Measurements from ENCODE around the gene DMAC2. TPM values are rescaled to one million over a fixed set of nuclear protein-coding genes. Genes with fewer than 3 reads are reported as not detected.

Gene DMAC2
- total and polyA plus RNA-seq, 3 donors from 2014 or later = 24.6 to 35.8 (median 26.7) TPM

GRCh38 chr19:41442473-41443355 lies 3.0 kb upstream of the DMAC2 start, which contains the start of gene ERICH4:
ERICH4 (plus strand) TSS chr19:41443156; CDS start chr19:41443170, 14 bp downstream.
- H3K27me3 ChIP-seq = no peaks in the 10 kb centered on the region

GRCh38 chr19:41441321-41441945 lies 1.7 kb upstream of the DMAC2 start:
- H3K27ac ChIP-seq = no peak overlapping the region
- no peaks in the 10 kb centered on the region for H3K9me3 ChIP-seq
- intact Hi-C loops (cut with DNase I; ENCODE audit: low total_unique reads) = loop anchor here (10.0 kb wide), 1 partner anchor 133 kb away; the partner anchor contains the start of gene CEACAM21
- H3K4me3 ChIP-seq = no peak overlapping the region
- no peaks in the 10 kb centered on the region for H3K4me1 ChIP-seq
- DNase-seq = peak; percentile 12
- H3K27me3 ChIP-seq = no peaks in the 10 kb centered on the region
- no peaks in the 10 kb centered on the region for H3K36me3 ChIP-seq (ENCODE audit: low read depth, missing control alignments)
- 82 to 87% methylated on average over 15 of the region's 15 CpGs for WGBS, 2 donors
- TF ChIP-seq POLR2A (IDR thresholded peaks at IDR 0.05) (no peak), CTCF (IDR thresholded peaks at IDR 0.05) (no peak)

More at GRCh38 chr19:41442473-41443355, 3.0 kb upstream of the DMAC2 start, which contains the start of gene ERICH4:
- H3K27ac ChIP-seq = no peak within 1 kb of the TSS
- intact Hi-C loops (cut with DNase I; ENCODE audit: low total_unique reads) = loop anchor here (10.0 kb wide), 1 partner anchor 132 kb away; the partner anchor contains the start of gene CEACAM21
- no peak within 1 kb of the TSS for H3K4me3 ChIP-seq
- 66 to 81% methylated on average over 5 to 7 of the region's 7 CpGs for WGBS, 2 donors
- H3K36me3 ChIP-seq (ENCODE audit: low read depth, missing control alignments) = no peaks in the 10 kb centered on the region
- no peaks in the 10 kb centered on the region for H3K4me1 ChIP-seq
- TF ChIP-seq POLR2A (IDR thresholded peaks at IDR 0.05) (no peak), CTCF (IDR thresholded peaks at IDR 0.05) (no peak)
- H3K9me3 ChIP-seq = no peaks in the 10 kb centered on the region
- no peak for DNase-seq

GRCh38 chr19:41437944-41438574 lies 1.7 kb downstream of the DMAC2 start:
- Histone ChIP-seq H3K9me3 (no peaks in the 10 kb centered on the region), H3K27me3 (no peaks in the 10 kb centered on the region), H3K27ac (no peak overlapping the region), H3K36me3 (ENCODE audit: low read depth, missing control alignments) (no peaks in the 10 kb centered on the region), H3K4me3 (no peak overlapping the region), H3K4me1 (no peaks in the 10 kb centered on the region)
- TF ChIP-seq CTCF (IDR thresholded peaks at IDR 0.05) (no peak), POLR2A (IDR thresholded peaks at IDR 0.05) (no peak)
- DNase-seq = no peak
- intact Hi-C loops (cut with DNase I; ENCODE audit: low total_unique reads) = no loop called here
- WGBS, 2 donors = 86 to 87% methylated on average over 7 of the region's 7 CpGs

- Histone ChIP-seq H3K9me3 (no peaks in the 10 kb centered on the region), H3K4me3 (no peak overlapping the region), H3K27ac (no peak overlapping the region), H3K4me1 (no peaks in the 10 kb centered on the region), H3K27me3 (no peaks in the 10 kb centered on the region), H3K36me3 (ENCODE audit: low read depth, missing control alignments) (no peaks in the 10 kb centered on the region)
- intact Hi-C loops (cut with DNase I; ENCODE audit: low total_unique reads) = no loop called here
- no peak for DNase-seq
- no peak for TF ChIP-seq CTCF (IDR thresholded peaks at IDR 0.05)
- no peak for TF ChIP-seq POLR2A (IDR thresholded peaks at IDR 0.05)
Observed at GRCh38 chr19:41436674-41436951, 3.1 kb downstream of the DMAC2 start.

Data from testis (tissue), 3 donors.